Panc1 (cell line): ENCODE data around the gene ALDH18A1. TPM values are rescaled to one million over a fixed set of nuclear protein-coding genes. Genes with fewer than 3 reads are reported as not detected.

Experiments used
- ATAC-seq: fragments of 200-7000 bp; cut with Tn5 transposase; 2 replicates; pipeline ENCODE4 v1.9.1; 2020; ENCODE audit warnings: mild to moderate bottlenecking, moderate library complexity
- BruUV-seq: library from RNA; stranded (reverse); fragments of 400-500 nt; replicated peaks from 2 replicates; lab custom pipeline; 2021; lab: Mats Ljungman, UMichigan
- CTCF ChIA-PET: fragments of 300-600 bp; sonication (Branson Sonifier 250); formaldehyde crosslinking; loops from one replicate; lab custom pipeline; 2022; ENCODE audit warnings: antibody characterized with exemption; lab: Charles Lee
- POLR2A ChIA-PET: fragments of 300-600 bp; sonication (Branson Sonifier 250); formaldehyde crosslinking; loops from one replicate; lab custom pipeline; 2022; ENCODE audit warnings: antibody characterized with exemption; lab: Charles Lee
- DNase-seq: peaks from one replicate; pipeline ENCODE4 v3.0.0-alpha.2; 2010; ENCODE audit warnings: low read depth, low spot score
- H3K27ac ChIP-seq: 2 replicates; pipeline ENCODE4 v1.5.1; 2011; ENCODE audit warnings: mild to moderate bottlenecking, low read length, inconsistent platforms
- H3K27me3 ChIP-seq: fragments of 200-500 bp; sonication (Bioruptor generic); 2 replicates; pipeline ENCODE4 v1.6.0; 2014; ENCODE audit warnings: low read length, inconsistent platforms; ENCODE audit not compliant: control insufficient read depth, insufficient read depth
- H3K36me3 ChIP-seq: fragments of 200-500 bp; sonication (Bioruptor generic); 2 replicates; pipeline ENCODE4 v1.5.1; 2014; ENCODE audit warnings: inconsistent platforms, mild to moderate bottlenecking, low read length, moderate library complexity; ENCODE audit not compliant: control insufficient read depth, insufficient read depth
- H3K4me1 ChIP-seq: 2 replicates; pipeline ENCODE4 v1.5.1; 2011; ENCODE audit warnings: inconsistent platforms, mild to moderate bottlenecking, low read length, moderate library complexity; ENCODE audit not compliant: control insufficient read depth, insufficient read depth
- H3K4me3 ChIP-seq, 2 experiments: 2 replicates each; pipeline ENCODE4 v1.5.1; 2011 to 2012; ENCODE audit warnings: low read depth in 2 of 2, low read length in 2 of 2, mild to moderate bottlenecking in 2 of 2, inconsistent platforms in 1 of 2, moderate library complexity in 1 of 2
- H3K9me3 ChIP-seq: fragments of 200-500 bp; sonication (Bioruptor generic); 2 replicates; pipeline ENCODE4 v1.5.1; 2014; ENCODE audit warnings: low read depth, mild to moderate bottlenecking, inconsistent platforms, low read length, moderate library complexity; ENCODE audit not compliant: control insufficient read depth, insufficient read depth
- CTCF ChIP-seq: fragments of 450-650 bp; IDR thresholded peaks from 2 replicates; pipeline ENCODE4 v1.5.1; 2017; ENCODE audit warnings: mild to moderate bottlenecking
- POLR2AphosphoS5 ChIP-seq: IDR thresholded peaks from 2 replicates; pipeline ENCODE4 v1.6.1; 2012; ENCODE audit warnings: mild to moderate bottlenecking, low read depth, low read length, moderate library complexity
- REST ChIP-seq, 2 experiments: IDR thresholded peaks; 2 replicates each; pipeline ENCODE4 v1.6.1; 2011 to 2012; ENCODE audit warnings: low read depth in 2 of 2, control low read depth in 1 of 2, low read length in 1 of 2, mild to moderate bottlenecking in 1 of 2, moderate library complexity in 1 of 2; ENCODE audit not compliant: insufficient read depth in 1 of 2
- SIN3A ChIP-seq: IDR thresholded peaks from 2 replicates; pipeline ENCODE4 v1.6.1; 2012; ENCODE audit warnings: low read depth, mild to moderate bottlenecking, low read length, moderate library complexity, borderline replicate concordance; ENCODE audit not compliant: insufficient read depth
- TCF7L2 ChIP-seq: IDR thresholded peaks from 2 replicates; pipeline ENCODE4 v1.6.1; 2011; ENCODE audit warnings: mild to moderate bottlenecking, low read depth, low read length, inconsistent platforms
- in situ Hi-C: cut with HindIII; loops from 2 replicates; pipeline ENCODE4 v1.10.0; 2016; ENCODE audit warnings: low sequenced_read_pairs, low pct_unique_long_range_greater_than_20kb
- intact Hi-C: fragments of 100-400 bp; cut with micrococcal nuclease; formaldehyde crosslinking; loops from one replicate; pipeline ENCODE4 v1.10.0; 2022; ENCODE audit not compliant: unreplicated experiment
- total RNA-seq: library from RNA; stranded (reverse); gene quantifications from one replicate; pipeline ENCODE4 v1.2.1, GENCODE V29; 2021; ENCODE audit not compliant: unreplicated experiment

ALDH18A1 gene
- total RNA-seq, 1 experiment from 2014 or later = 68.0 TPM

GRCh38 chr10:95559896-95560277 lies 96.6 kb downstream of the ALDH18A1 start:
- ChIA-PET CTCF (no interaction called here), POLR2A (no interaction called here)
- ATAC-seq = no peak
- Histone ChIP-seq H3K4me1 (peaks cover 22% of the 10 kb centered on the region), H3K4me3 (peak overlapping the region; percentile 93 to 99), H3K27me3 (no peaks in the 10 kb centered on the region), H3K9me3 (no peaks in the 10 kb centered on the region), H3K27ac (peak overlapping the region; percentile 78; the same call in 1 of the 2 replicates), H3K36me3 (no peaks in the 10 kb centered on the region)
- no peak for DNase-seq
- intact Hi-C loops = no loop called here
- BruUV-seq = no TSS peak
- in situ Hi-C loops = no loop called here
- TF ChIP-seq SIN3A (no peak), CTCF (no peak), TCF7L2 (no peak), POLR2AphosphoS5 (no peak), REST (IDR thresholded peaks at IDR 0.05; ENCODE audit: insufficient read depth in 1 of 2, low read depth in 2 of 2, low read length in 1 of 2) (no peak)

GRCh38 chr10:95559471-95559870 lies 97.0 kb downstream of the ALDH18A1 start:
- ATAC-seq = no peak
- ChIA-PET POLR2A (no interaction called here), CTCF (no interaction called here)
- intact Hi-C loops = no loop called here
- DNase-seq = no peak
- no peaks in the 10 kb centered on the region for H3K36me3 ChIP-seq
- peaks cover 22% of the 10 kb centered on the region for H3K4me1 ChIP-seq
- no TSS peak for BruUV-seq
- peak overlapping the region; percentile 10; the same call in 1 of the 2 replicates for H3K27ac ChIP-seq
- in situ Hi-C loops = no loop called here
- H3K4me3 ChIP-seq = peak overlapping the region; percentile 0 to 13; a peak in 2 of 4 replicates
- no peaks in the 10 kb centered on the region for H3K9me3 ChIP-seq
- no peaks in the 10 kb centered on the region for H3K27me3 ChIP-seq
- no peak for TF ChIP-seq SIN3A
- no peak for TF ChIP-seq CTCF
- no peak for TF ChIP-seq POLR2AphosphoS5
- no peak for TF ChIP-seq REST (IDR thresholded peaks at IDR 0.05; ENCODE audit: insufficient read depth in 1 of 2, low read depth in 2 of 2, low read length in 1 of 2)
- no peak for TF ChIP-seq TCF7L2
